Transverse colon (tissue), 4 donors: ENCODE results near the gene ECPAS.

ENCODE experiments used
- EP300 ChIP-seq: sonication (generic); formaldehyde crosslinking; IDR thresholded peaks from one replicate; pipeline ENCODE4 v1.6.1; 2017; ENCODE audit warnings: antibody characterized with exemption, low read depth
- POLR2A ChIP-seq: fragments of 450-650 bp; IDR thresholded peaks from one replicate; pipeline ENCODE4 v1.6.1; 2016; ENCODE audit warnings: antibody characterized with exemption, mild to moderate bottlenecking, moderate library complexity
- POLR2AphosphoS5 ChIP-seq, 3 donors: sonication (generic); formaldehyde crosslinking; IDR thresholded peaks; one replicate each; pipeline ENCODE4 v1.6.1; 2016; ENCODE audit warnings: antibody characterized with exemption in 3 of 3
- TF ChIP-seq, protein P1 (sequence below), 5 experiments: fragments of 200-600 bp in 3 of 5; fragments of 450-650 bp in 2 of 5; sonication (generic) in 3 of 5; IDR thresholded peaks; 1 replicate in 2 of 5; 2 replicates in 3 of 5; pipeline ENCODE4 v1.5.1; 2016 to 2017; ENCODE audit warnings: antibody characterized with exemption in 5 of 5, inconsistent platforms in 3 of 5, mild to moderate bottlenecking in 2 of 5, moderate library complexity in 1 of 5

GRCh38 chr9:111514967-111515366, 30.8 kb upstream of the ECPAS start:
- no peak for TF ChIP-seq POLR2A
- TF ChIP-seq, protein P1, sequence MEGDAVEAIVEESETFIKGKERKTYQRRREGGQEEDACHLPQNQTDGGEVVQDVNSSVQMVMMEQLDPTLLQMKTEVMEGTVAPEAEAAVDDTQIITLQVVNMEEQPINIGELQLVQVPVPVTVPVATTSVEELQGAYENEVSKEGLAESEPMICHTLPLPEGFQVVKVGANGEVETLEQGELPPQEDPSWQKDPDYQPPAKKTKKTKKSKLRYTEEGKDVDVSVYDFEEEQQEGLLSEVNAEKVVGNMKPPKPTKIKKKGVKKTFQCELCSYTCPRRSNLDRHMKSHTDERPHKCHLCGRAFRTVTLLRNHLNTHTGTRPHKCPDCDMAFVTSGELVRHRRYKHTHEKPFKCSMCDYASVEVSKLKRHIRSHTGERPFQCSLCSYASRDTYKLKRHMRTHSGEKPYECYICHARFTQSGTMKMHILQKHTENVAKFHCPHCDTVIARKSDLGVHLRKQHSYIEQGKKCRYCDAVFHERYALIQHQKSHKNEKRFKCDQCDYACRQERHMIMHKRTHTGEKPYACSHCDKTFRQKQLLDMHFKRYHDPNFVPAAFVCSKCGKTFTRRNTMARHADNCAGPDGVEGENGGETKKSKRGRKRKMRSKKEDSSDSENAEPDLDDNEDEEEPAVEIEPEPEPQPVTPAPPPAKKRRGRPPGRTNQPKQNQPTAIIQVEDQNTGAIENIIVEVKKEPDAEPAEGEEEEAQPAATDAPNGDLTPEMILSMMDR (IDR thresholded peaks at IDR 0.05) = no peak
- no peak for TF ChIP-seq POLR2AphosphoS5 (IDR thresholded peaks at IDR 0.05)
- no peak for TF ChIP-seq EP300
